NCI-H69 (cell line): Measurements from ENCODE around the gene PRRC2B.
"Not testable (repeated sequence)": the region's sequence is repeated elsewhere in the genome, so short reads cannot be mapped to it uniquely, and the experiment has no call there.

Experiments
- DNase-seq: peaks from one replicate; lab custom pipeline; 2025; lab: John Stamatoyannopoulos, UW

PRRC2B gene

GRCh38 chr9:131470581-131470991, 76.7 kb downstream of the PRRC2B start:
- no peak for DNase-seq

GRCh38 chr9:131472085-131472484, 78.2 kb downstream of the PRRC2B start:
- DNase-seq = not testable (repeated sequence)

- no peak for DNase-seq
Measured at GRCh38 chr9:131473198-131473885, 79.5 kb downstream of the PRRC2B start.

- no peak for DNase-seq
Measured at GRCh38 chr9:131473891-131474290, 80.0 kb downstream of the PRRC2B start.

- DNase-seq = no peak
Measured at GRCh38 chr9:131474711-131475110, 80.8 kb downstream of the PRRC2B start.

DNA sequence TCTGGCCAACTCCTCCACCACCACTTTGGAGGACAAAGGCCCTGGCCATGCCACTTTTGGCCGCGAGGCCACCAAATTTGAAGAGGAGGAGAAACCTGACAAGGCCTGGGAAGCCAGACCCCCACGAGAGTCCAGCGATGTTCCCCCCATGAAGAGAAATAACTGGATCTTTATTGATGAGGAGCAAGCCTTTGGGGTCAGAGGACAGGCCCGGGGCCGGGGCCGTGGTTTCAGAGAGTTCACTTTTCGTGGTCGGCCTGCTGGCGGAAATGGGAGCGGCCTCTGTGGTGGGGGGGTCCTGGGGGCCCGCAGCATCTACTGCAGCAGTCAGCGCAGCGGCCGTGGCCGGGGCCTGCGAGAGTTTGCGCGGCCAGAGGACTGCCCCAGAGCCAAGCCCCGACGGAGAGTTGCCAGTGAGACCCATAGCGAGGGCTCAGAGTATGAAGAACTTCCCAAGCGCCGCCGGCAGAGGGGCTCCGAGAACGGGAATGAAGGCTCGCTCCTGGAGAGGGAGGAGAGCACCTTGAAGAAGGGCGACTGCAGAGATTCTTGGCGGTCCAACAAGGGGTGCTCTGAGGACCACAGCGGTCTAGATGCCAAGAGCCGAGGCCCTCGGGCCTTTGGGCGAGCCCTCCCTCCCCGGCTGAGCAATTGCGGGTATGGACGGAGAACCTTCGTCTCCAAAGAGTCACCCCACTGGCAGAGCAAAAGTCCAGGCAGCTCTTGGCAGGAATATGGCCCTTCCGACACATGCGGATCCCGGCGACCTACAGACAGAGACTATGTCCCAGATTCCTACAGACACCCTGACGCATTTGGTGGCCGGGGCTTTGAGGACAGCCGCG, 81.4 kb downstream of the PRRC2B start:
- DNase-seq = no peak

DNA sequence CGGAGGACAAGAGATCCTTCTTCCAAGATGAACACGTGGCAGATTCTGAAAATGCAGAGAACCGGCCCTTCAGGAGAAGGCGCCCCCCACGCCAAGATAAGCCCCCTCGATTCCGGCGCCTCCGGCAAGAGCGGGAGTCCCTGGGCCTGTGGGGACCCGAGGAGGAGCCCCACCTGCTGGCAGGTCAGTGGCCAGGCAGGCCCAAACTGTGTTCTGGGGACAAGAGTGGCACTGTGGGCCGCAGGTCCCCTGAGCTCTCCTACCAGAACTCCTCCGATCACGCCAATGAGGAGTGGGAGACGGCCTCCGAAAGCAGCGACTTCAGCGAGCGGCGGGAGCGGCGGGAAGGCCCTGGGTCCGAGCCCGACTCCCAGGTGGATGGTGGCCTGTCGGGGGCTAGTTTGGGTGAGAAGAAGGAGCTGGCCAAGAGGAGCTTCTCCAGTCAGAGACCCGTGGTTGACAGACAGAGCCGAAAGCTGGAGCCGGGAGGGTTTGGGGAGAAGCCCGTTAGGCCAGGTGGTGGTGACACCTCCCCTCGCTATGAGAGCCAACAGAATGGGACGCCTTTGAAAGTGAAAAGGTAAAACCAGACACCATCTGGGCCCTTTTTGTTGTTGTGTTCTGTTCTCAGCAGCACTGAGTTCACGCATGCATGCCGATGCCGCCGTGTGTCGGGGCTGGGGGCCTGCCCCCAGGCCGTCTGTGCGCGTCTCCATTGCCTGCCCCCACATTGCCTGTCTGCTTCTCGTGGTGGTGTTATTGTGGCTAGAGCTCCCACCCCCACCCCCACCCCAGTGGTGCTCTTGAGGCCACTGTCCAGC, 82.3 kb downstream of the PRRC2B start:
- no peak for DNase-seq

GRCh38 chr9:131476777-131477345, 83.0 kb downstream of the PRRC2B start:
- DNase-seq = no peak

DNA sequence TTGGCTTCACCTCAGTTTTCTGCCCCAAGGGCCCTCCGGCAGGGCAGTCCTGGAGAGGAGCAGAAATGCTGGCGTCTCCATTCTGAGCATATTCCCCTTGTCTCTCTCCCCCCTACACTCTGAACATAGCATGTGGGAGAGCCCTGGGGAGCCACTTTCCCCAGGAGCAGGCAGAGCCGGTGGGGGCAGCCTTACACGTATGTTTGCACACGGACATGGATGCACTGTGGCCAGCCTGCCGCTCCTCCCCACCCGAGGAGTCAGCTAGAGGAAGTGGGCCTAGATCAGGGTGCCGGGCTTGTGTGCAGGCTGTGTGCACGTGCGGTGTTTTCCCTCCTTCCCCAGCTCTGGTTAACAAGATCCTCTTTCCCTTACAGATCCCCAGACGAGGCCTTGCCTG, 83.5 kb downstream of the PRRC2B start:
- no peak for DNase-seq

DNA sequence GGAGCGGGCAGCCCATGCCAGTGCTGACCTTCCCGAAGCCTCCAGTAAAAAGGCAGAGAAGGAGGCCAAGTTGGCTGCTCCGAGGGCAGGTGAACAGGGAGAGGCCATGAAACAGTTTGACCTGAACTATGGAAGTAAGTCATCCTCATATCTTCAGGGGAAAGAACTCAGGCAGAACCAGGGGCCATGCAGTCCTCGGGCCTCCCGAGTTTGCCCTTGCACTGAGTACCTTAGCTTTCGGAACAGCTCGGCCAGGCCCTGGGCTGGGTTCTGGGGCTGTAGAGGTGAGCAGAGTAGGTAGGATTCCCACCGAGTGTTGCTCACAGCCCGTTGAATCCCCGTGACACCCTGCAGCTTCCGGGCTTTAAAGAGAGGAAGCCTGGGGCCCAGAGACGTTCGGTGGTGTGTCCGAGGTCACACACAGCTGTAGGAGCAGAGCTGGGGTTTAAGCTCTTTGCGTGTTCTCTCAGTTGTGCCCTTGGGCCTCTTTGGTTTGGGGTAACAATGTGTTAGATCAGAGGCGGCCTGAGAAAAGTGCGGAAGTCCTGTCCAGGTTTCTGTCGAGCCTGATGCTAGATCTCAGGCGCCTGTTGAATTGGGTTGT, 84.0 kb downstream of the PRRC2B start:
- DNase-seq = no peak

GRCh38 chr9:131478421-131478868, 84.6 kb downstream of the PRRC2B start:
- peak; percentile 46 for DNase-seq

DNA sequence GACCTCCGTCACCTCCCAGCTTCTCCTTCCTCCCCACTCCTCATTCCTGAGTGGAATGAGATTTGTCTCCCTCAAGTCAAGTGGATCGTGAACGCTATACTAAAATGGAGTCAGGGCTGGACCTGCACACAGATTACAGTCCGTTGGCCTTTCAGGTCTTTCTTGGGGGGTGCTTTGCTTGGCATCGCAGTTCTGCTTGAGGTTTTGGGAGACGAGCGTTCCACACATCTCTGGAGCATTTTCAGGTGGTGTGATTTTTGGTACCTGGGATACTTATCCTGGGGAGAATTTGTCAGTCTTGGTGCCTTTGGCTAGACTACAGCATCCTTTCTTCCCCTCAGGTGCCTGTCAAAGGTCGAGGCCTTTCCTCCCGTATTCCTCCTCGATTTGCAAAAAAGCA, 85.0 kb downstream of the PRRC2B start:
- no peak for DNase-seq

DNA sequence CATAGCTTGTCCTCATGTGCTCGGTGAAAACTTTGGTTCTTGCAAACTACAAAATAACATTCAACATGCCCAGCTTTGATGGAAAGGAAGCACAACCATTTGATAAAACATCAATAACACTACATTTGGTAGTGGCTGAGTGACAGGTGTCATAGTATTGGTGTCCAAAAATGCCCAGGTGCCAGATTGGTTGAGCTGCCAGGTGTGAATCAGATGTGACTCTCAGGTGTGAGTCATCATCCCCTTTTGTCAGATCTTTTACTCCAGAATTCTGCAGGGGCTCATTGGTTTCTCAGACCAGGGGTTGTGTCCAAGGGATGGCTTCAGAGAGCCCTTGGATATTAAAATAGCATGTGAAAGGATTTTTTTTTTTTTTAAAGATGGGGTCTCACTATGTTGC, 86.4 kb downstream of the PRRC2B start:
- no peak for DNase-seq

DNA sequence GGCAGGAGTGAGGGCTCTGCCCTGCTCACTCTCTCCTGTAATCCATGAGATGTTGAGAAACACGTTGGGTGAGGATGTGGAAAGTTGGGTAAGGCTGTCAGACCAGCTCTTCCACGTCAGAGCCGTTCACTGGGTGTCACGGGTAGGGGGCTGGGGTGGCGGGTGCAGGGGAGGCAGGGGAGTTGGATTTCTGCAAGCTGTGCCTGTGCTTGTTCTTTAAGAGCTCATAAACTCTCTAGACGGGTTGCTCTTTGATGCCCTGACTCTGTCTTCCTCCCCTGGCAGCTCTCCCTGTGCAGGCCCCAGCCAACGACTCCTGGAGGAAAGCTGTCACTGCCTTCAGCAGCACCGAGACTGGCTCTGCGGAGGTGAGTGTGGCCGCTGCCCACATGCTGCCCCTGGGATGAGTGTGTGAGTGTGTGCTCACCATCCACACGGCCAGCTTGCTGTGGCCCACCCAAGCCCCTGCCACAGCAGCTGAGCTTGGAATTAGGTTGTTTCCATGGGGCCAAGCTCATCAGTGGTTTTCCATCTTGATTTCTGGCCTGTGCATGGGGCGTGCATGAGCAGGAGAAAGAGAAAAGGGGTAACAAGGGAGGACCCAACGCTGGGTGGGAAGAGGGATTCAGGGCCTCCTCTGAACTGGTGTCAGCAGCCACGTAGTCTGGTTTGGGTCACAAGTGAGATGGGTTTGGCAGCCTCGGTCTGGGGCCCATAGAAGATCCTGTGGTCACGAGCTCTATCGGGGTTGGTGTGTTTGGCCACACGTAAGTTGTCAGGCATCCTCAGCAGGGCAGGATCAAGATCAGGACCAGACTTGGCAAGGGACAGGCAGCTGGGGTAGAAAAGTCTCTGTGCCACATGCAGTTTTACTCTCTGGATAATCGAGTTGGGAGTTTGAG, 87.8 kb downstream of the PRRC2B start:
- DNase-seq = no peak

- no peak for DNase-seq
Measured at GRCh38 chr9:131482343-131483006, 88.6 kb downstream of the PRRC2B start.

DNA sequence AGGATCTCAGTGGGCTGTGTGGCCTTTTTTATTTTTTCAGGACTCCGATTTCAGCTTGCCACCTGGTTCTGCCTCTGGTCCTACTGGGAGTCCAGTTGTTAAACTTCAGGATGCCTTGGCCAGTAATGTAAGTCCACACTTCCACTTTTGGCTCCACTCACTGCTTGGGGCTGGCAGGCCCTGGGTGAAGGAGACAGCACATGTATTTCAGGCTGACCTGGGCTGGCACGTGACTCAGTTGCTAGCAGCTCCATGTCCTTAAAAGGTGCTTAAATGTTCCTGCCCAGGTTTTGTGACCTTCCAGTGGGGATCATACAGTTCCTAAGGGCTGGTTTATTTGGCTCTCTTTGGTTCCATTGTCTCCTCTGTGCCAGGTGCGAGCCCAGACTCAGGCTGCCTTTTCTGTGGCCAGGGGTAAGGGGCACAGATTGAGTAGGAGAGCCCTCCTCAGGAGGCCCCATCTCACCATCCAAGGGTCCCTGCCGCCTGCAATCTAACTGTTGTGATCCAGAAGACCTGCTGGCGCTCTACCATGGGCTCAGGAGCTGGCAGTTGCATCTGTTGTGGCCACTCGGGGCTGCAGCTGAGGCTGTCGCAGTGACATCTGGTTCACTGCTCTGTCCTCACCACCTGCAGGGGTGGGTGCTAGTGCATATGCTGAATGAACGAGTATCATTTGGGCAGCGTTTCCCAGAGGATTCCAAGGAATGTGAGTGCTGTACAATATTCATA, 89.6 kb downstream of the PRRC2B start:
- DNase-seq = no peak

DNA sequence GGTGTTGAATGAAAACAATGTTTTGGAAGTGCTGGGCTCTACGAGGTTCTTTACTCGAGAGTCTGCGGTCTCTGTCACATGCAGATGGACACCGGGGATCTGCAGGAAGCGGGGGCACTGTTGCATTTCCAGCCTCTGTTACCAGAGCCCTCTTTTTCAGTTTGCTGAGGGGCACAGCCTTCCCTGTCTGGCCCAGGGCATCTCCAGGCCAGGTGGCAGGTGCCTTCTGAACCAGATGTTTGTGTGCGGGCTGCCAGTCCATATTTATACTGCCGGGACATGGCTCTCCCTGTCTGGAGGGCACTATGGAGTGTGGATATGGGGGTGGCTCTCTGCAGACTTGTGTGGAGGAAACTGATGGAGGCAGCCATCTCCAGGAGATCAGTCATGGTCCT, 90.2 kb downstream of the PRRC2B start:
- no peak for DNase-seq

GRCh38 chr9:131484560-131485185, 90.8 kb downstream of the PRRC2B start:
- no peak for DNase-seq

- no peak for DNase-seq
Measured at GRCh38 chr9:131485206-131485605, 91.3 kb downstream of the PRRC2B start.
